Immature natural killer cell (primary cell): Measurements from ENCODE around the gene PKHD1. TPM values are rescaled to one million over a fixed set of nuclear protein-coding genes. Genes with fewer than 3 reads are reported as not detected.
"Not testable (repeated sequence)": the region's sequence is repeated elsewhere in the genome, so short reads cannot be mapped to it uniquely, and the experiment has no call there.

Source experiments
- DNase-seq, 3 donors: peaks; one replicate each; pipeline ENCODE4 v3.0.0; 2022; ENCODE audit warnings: mixed read lengths in 1 of 3
- H3K27ac Mint-ChIP-seq, 6 donors: one replicate each; pipeline ENCODE4 v1.8.0; 2020; ENCODE audit warnings: mixed read lengths in 6 of 6, mild to moderate bottlenecking in 5 of 6, inconsistent platforms in 4 of 6, moderate library complexity in 3 of 6
- H3K27me3 Mint-ChIP-seq, 3 donors: one replicate each; pipeline ENCODE4 v1.8.0; 2020 to 2021; ENCODE audit warnings: low read depth in 3 of 3, mild to moderate bottlenecking in 3 of 3, mixed read lengths in 3 of 3, moderate library complexity in 3 of 3, inconsistent platforms in 1 of 3
- H3K36me3 Mint-ChIP-seq, 3 donors: one replicate each; pipeline ENCODE4 v1.8.0; 2020; ENCODE audit warnings: mixed read lengths in 3 of 3, inconsistent platforms in 2 of 3, mild to moderate bottlenecking in 2 of 3
- H3K4me1 Mint-ChIP-seq, 2 donors: one replicate each; pipeline ENCODE4 v1.8.0; 2020; ENCODE audit warnings: inconsistent platforms in 2 of 2, mild to moderate bottlenecking in 2 of 2, mixed read lengths in 2 of 2, moderate library complexity in 1 of 2
- H3K4me3 Mint-ChIP-seq, 5 donors: one replicate each; pipeline ENCODE4 v1.8.0; 2020; ENCODE audit warnings: mild to moderate bottlenecking in 5 of 5, mixed read lengths in 5 of 5, inconsistent platforms in 3 of 5, moderate library complexity in 3 of 5
- H3K9me3 Mint-ChIP-seq, 6 donors: one replicate each; pipeline ENCODE4 v1.8.0; 2020; ENCODE audit warnings: mild to moderate bottlenecking in 6 of 6, mixed read lengths in 6 of 6, inconsistent platforms in 4 of 6, moderate library complexity in 3 of 6
- polyA plus RNA-seq, 3 donors: library from polyadenylated mRNA; unstranded; fragments of 300-500 nt; fragmentation: Illumina TruSeq; gene quantifications; one replicate each; pipeline ENCODE4 v1.2.3, GENCODE V29; 2021

PKHD1 gene
- polyA plus RNA-seq, 3 donors from 2014 or later, result not detected

GRCh38 chr6:51934098-51934497 lies 153.3 kb downstream of the PKHD1 start:
- Mint-ChIP-seq H3K36me3 (no peaks in the 10 kb centered on the region), H3K27me3 (peaks cover 0 to 5% (median 2%) of the 10 kb centered on the region in 3 donors), H3K9me3 (no peaks in the 10 kb centered on the region), H3K4me3 (no peak overlapping the region), H3K4me1 (no peaks in the 10 kb centered on the region), H3K27ac (no peak overlapping the region)
- no peak for DNase-seq

DNA sequence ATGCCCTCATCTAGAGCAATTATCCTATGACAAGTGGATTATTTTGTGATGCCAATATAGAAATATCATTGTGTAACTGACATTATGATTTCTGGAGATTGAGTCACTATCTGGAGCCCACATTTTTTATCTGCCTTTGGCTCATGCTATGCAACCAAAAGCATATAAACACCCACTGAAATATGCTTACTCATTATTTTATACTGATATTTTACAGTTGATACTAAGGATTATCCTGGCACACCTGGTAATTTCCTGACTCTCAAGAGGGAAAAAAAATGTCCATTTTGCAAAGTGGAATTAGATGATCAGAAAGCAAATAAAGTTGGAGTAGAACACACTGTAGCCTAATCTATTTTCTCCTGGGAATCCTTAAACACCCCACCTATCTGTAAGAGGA lies 154.5 kb downstream of the PKHD1 start:
- Mint-ChIP-seq H3K27me3 (peaks cover 0 to 5% (median 1%) of the 10 kb centered on the region in 3 donors), H3K9me3 (no peaks in the 10 kb centered on the region), H3K4me3 (no peak overlapping the region), H3K4me1 (no peaks in the 10 kb centered on the region), H3K27ac (no peak overlapping the region), H3K36me3 (no peaks in the 10 kb centered on the region)
- DNase-seq, result no peak

DNA sequence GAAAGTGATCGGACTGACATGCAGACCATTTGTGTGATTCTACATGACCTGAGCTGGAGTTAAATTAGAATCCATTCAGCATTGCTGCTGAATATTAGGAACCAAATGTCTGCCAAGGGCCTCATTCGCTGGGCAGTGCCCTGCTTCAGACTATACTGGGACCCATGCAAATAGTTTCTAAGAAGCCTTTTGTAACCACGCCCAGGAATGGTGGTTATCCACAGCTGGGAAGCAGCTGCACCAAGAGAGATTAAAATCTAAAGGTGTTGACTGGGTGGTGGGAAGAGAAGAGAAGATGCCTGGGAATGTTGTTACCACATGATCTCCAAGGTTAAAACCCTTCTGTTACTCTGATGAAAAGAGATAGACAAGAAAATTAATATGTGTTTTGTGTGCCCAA lies 156.8 kb downstream of the PKHD1 start:
- Mint-ChIP-seq H3K4me1 (no peaks in the 10 kb centered on the region), H3K27ac (no peak overlapping the region), H3K4me3 (no peak overlapping the region), H3K36me3 (no peaks in the 10 kb centered on the region), H3K9me3 (no peaks in the 10 kb centered on the region), H3K27me3 (peaks cover 0 to 10% (median 1%) of the 10 kb centered on the region in 3 donors)
- DNase-seq, result no peak

- DNase-seq, result no peak
- no peak overlapping the region for H3K27ac Mint-ChIP-seq
- H3K9me3 Mint-ChIP-seq, result no peaks in the 10 kb centered on the region
- no peaks in the 10 kb centered on the region for H3K36me3 Mint-ChIP-seq
- H3K4me3 Mint-ChIP-seq, result no peak overlapping the region
- H3K4me1 Mint-ChIP-seq, result no peaks in the 10 kb centered on the region
- peaks cover 0 to 10% (median 1%) of the 10 kb centered on the region in 3 donors for H3K27me3 Mint-ChIP-seq
Measured at GRCh38 chr6:51929934-51930574, 157.4 kb downstream of the PKHD1 start.

- DNase-seq, result no peak
- Mint-ChIP-seq H3K4me1 (no peaks in the 10 kb centered on the region), H3K4me3 (no peak overlapping the region), H3K36me3 (no peaks in the 10 kb centered on the region), H3K27ac (no peak overlapping the region), H3K9me3 (no peaks in the 10 kb centered on the region), H3K27me3 (peaks cover 0 to 10% (median 1%) of the 10 kb centered on the region in 3 donors)
Measured at GRCh38 chr6:51928320-51928719, 159.1 kb downstream of the PKHD1 start.

DNA sequence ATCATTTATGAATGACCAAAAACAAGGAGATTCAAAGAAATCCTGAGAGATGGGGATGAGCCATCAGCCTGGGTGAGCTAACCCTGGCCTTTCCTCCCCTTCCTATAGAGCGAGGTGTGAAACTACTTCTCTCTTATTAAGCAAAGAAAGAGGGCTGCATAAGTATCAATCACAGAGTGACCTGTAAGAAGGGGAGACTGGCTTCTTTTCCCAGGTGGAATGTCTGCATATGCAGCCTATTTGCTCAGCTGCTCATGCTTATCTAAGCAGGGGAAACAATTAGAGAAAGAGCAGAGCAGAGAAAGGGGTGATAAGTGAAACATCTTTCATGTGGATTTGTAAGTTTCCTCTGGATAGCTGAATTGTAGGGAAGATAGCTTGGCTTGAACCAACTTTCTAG lies 160.0 kb downstream of the PKHD1 start:
- H3K36me3 Mint-ChIP-seq, result no peaks in the 10 kb centered on the region
- H3K9me3 Mint-ChIP-seq, result no peaks in the 10 kb centered on the region
- H3K27me3 Mint-ChIP-seq, result peaks cover 0 to 10% (median 1%) of the 10 kb centered on the region in 3 donors
- no peak for DNase-seq
- H3K4me1 Mint-ChIP-seq, result no peaks in the 10 kb centered on the region
- H3K4me3 Mint-ChIP-seq, result no peak overlapping the region
- no peak overlapping the region for H3K27ac Mint-ChIP-seq

DNA sequence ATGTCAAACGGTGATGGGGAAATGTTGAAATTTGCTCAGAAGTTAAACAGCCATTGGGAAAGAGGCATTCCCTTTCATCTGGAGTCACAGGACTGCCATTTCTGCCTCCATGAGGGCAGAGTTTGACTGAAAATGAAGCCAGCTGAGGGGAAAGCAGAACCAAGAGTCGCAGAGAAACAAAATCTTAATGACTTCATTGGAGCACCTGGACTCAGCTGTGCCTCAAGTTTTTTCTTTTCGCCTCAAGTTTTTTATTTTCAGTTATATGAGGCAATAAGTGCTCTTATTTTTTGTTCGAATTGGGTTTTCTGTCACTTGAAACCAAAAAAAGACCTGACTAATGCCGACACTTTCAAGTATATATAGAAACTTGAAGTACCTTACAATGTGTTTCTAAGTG lies 161.3 kb downstream of the PKHD1 start:
- peaks cover 0 to 10% (median 2%) of the 10 kb centered on the region in 3 donors for H3K27me3 Mint-ChIP-seq
- no peak overlapping the region for H3K27ac Mint-ChIP-seq
- H3K4me1 Mint-ChIP-seq, result no peaks in the 10 kb centered on the region
- no peak for DNase-seq
- no peaks in the 10 kb centered on the region for H3K36me3 Mint-ChIP-seq
- H3K9me3 Mint-ChIP-seq, result peaks cover 0 to 7% (median 1%) of the 10 kb centered on the region in 6 donors
- no peak overlapping the region for H3K4me3 Mint-ChIP-seq

GRCh38 chr6:51922479-51922878 lies 164.9 kb downstream of the PKHD1 start:
- H3K4me3 Mint-ChIP-seq, result not testable (repeated sequence)

DNA sequence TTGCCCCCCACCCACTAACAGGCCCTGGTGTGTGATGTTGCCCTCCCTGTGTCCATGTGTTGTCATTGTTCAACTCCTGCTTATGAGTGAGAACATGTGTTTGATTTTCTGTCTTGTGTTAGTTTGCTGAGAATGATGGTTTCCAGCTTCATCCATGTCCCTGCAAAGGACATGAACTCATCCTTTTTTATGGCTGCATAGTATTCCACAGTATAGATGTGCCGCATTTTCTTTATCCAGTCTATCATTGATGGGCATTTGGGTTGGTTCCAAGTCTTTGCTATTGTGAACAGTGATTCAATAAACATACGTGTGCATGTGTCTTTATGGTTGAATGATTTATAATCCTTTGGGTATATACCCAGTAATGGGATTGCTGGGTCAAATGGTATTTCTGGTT lies 169.1 kb downstream of the PKHD1 start:
- H3K27ac Mint-ChIP-seq, DNase-seq, H3K4me3 Mint-ChIP-seq, H3K27me3 Mint-ChIP-seq, H3K36me3 Mint-ChIP-seq, H3K4me1 Mint-ChIP-seq: not testable (repeated sequence)
- peaks cover 8 to 27% (median 12%) of the 10 kb centered on the region in 6 donors for H3K9me3 Mint-ChIP-seq

More at GRCh38 chr6:51922479-51922878, 164.9 kb downstream of the PKHD1 start:
- peaks cover 4 to 24% (median 9%) of the 10 kb centered on the region in 6 donors for H3K9me3 Mint-ChIP-seq
- H3K27ac Mint-ChIP-seq, H3K4me1 Mint-ChIP-seq, H3K36me3 Mint-ChIP-seq, DNase-seq, H3K27me3 Mint-ChIP-seq: not testable (repeated sequence)

DNA sequence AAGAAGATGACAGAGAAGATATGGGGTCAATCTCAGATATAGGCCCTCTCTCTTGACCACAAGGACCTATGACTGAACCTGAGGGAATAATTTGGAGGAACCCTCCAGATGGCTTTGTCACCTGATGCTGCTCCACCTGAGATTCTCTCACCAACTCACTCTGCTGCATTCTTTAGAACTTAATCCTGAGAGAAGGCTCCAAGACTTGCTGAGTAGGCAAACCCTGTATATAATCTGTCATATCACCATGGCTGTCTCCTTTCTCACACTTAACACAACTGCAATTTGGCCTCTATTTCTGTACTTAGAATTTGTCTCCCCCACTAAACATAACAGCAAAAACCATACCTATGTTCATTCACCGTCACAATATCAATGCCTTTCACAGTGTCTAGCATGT lies 172.3 kb downstream of the PKHD1 start:
- peaks cover 6 to 22% (median 10%) of the 10 kb centered on the region in 6 donors for H3K9me3 Mint-ChIP-seq
- no peak overlapping the region for H3K4me3 Mint-ChIP-seq
- no peaks in the 10 kb centered on the region for H3K36me3 Mint-ChIP-seq
- no peaks in the 10 kb centered on the region for H3K4me1 Mint-ChIP-seq
- peaks cover 3 to 10% (median 9%) of the 10 kb centered on the region in 3 donors for H3K27me3 Mint-ChIP-seq
- no peak for DNase-seq
- H3K27ac Mint-ChIP-seq, result no peak overlapping the region

DNA sequence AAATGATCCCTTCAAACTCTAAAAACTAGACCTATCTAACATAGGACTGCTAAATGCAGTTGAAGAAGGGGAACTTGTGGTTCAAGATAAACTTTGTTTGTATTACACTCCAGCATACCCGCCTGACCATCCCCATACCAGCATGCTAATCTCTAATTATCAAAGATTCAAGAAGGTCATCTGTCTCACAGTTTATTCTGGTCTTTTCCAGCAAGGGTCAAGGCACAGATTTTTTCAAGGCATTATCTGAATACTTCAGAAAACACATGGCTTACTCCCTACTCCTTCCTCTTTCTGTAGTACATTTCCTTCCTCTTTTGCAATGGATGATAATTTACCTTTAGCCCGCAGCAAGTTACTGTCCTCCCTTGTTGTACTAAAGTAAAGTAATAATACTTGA lies 174.1 kb downstream of the PKHD1 start:
- Mint-ChIP-seq H3K9me3 (peaks cover 0 to 9% (median 5%) of the 10 kb centered on the region in 6 donors), H3K4me3 (no peak overlapping the region), H3K4me1 (no peaks in the 10 kb centered on the region), H3K27me3 (peaks cover 5 to 10% (median 7%) of the 10 kb centered on the region in 3 donors), H3K36me3 (no peaks in the 10 kb centered on the region), H3K27ac (no peak overlapping the region)
- no peak for DNase-seq

- H3K36me3 Mint-ChIP-seq, result no peaks in the 10 kb centered on the region
- no peak overlapping the region for H3K4me3 Mint-ChIP-seq
- no peaks in the 10 kb centered on the region for H3K4me1 Mint-ChIP-seq
- peaks cover 5 to 7% (median 6%) of the 10 kb centered on the region in 3 donors for H3K27me3 Mint-ChIP-seq
- peaks cover 0 to 9% (median 0%) of the 10 kb centered on the region in 6 donors for H3K9me3 Mint-ChIP-seq
- DNase-seq, result no peak
- no peak overlapping the region for H3K27ac Mint-ChIP-seq
Measured at GRCh38 chr6:51910851-51911250, 176.6 kb downstream of the PKHD1 start.

- no peak overlapping the region for H3K27ac Mint-ChIP-seq
- H3K4me1 Mint-ChIP-seq, result no peaks in the 10 kb centered on the region
- no peak overlapping the region for H3K4me3 Mint-ChIP-seq
- H3K36me3 Mint-ChIP-seq, result no peaks in the 10 kb centered on the region
- H3K27me3 Mint-ChIP-seq, result peaks cover 2 to 6% (median 4%) of the 10 kb centered on the region in 3 donors
- peaks cover 0 to 6% (median 0%) of the 10 kb centered on the region in 6 donors for H3K9me3 Mint-ChIP-seq
- DNase-seq, result no peak
Measured at GRCh38 chr6:51908243-51908642, 179.2 kb downstream of the PKHD1 start.

- Mint-ChIP-seq H3K4me3 (no peak overlapping the region), H3K9me3 (peaks cover 0 to 2% (median 0%) of the 10 kb centered on the region in 6 donors), H3K27ac (no peak overlapping the region), H3K36me3 (no peaks in the 10 kb centered on the region), H3K27me3 (no peaks in the 10 kb centered on the region), H3K4me1 (no peaks in the 10 kb centered on the region)
- DNase-seq, result no peak
Measured at GRCh38 chr6:51901766-51902764, 185.3 kb downstream of the PKHD1 start.
